A673 (cell line): ENCODE data around the gene HGF. TPM values are rescaled to one million over a fixed set of nuclear protein-coding genes. Genes with fewer than 3 reads are reported as not detected.

Experiments used
- BruUV-seq: library from RNA; stranded (reverse); fragments of 400-500 nt; replicated peaks from 2 replicates; lab custom pipeline; 2021; lab: Mats Ljungman, UMichigan
- CTCF ChIA-PET: fragments of 300-600 bp; sonication (Branson Sonifier 250); formaldehyde crosslinking; loops from one replicate; lab custom pipeline; 2022; ENCODE audit warnings: antibody characterized with exemption; lab: Charles Lee
- POLR2A ChIA-PET: fragments of 300-600 bp; sonication (Branson Sonifier 250); formaldehyde crosslinking; loops from one replicate; lab custom pipeline; 2022; ENCODE audit warnings: antibody characterized with exemption; ENCODE audit not compliant: low non-redundant PET; lab: Charles Lee
- DNase-seq: peaks from one replicate; pipeline ENCODE4 v3.0.0-alpha.2; 2015; ENCODE audit warnings: low spot score
- H3K27ac ChIP-seq: fragments of 200-600 bp; sonication (generic); 2 replicates; pipeline ENCODE4 v1.5.1; 2016; ENCODE audit warnings: mixed run types, low read depth, mild to moderate bottlenecking, mixed read lengths, antibody characterized with exemption, low read length; ENCODE audit not compliant: poor library complexity, severe bottlenecking
- H3K27me3 ChIP-seq: fragments of 200-600 bp; sonication (generic); replicated peaks from 2 replicates; pipeline ENCODE4 v1.6.1; 2017; ENCODE audit warnings: mixed run types, low read depth, mild to moderate bottlenecking, mixed read lengths, antibody characterized with exemption, low read length; ENCODE audit not compliant: insufficient read depth, poor library complexity
- H3K36me3 ChIP-seq: fragments of 200-600 bp; sonication (generic); 2 replicates; pipeline ENCODE4 v1.6.1; 2016; ENCODE audit warnings: mixed run types, mild to moderate bottlenecking, mixed read lengths, antibody characterized with exemption, low read length; ENCODE audit not compliant: insufficient read depth, poor library complexity, severe bottlenecking
- H3K4me1 ChIP-seq: fragments of 200-600 bp; sonication (generic); 2 replicates; pipeline ENCODE4 v1.6.1; 2017; ENCODE audit warnings: mixed run types, mild to moderate bottlenecking, mixed read lengths, antibody characterized with exemption, low read length; ENCODE audit not compliant: insufficient read depth, poor library complexity, severe bottlenecking
- H3K4me3 ChIP-seq: fragments of 200-600 bp; sonication (generic); 2 replicates; pipeline ENCODE4 v1.5.1; 2016; ENCODE audit warnings: low read depth, mixed run types, mild to moderate bottlenecking, mixed read lengths, low read length; ENCODE audit not compliant: poor library complexity, severe bottlenecking
- H3K9me3 ChIP-seq: fragments of 200-600 bp; sonication (generic); 2 replicates; pipeline ENCODE4 v1.6.1; 2016; ENCODE audit warnings: mixed run types, low read depth, mild to moderate bottlenecking, mixed read lengths, antibody characterized with exemption, low read length; ENCODE audit not compliant: poor library complexity, severe bottlenecking
- EZH2 ChIP-seq: fragments of 200-600 bp; sonication (generic); IDR thresholded peaks from 2 replicates; pipeline ENCODE4 v1.6.1; 2017; ENCODE audit warnings: borderline replicate concordance, low read depth, mild to moderate bottlenecking, mixed read lengths, antibody characterized with exemption, low read length; ENCODE audit not compliant: poor library complexity, severe bottlenecking
- intact Hi-C: fragments of 100-400 bp; cut with micrococcal nuclease; formaldehyde crosslinking; loops from one replicate; pipeline ENCODE4 v1.10.0; 2022; ENCODE audit not compliant: unreplicated experiment
- total RNA-seq: library from RNA; stranded (reverse); gene quantifications from 2 replicates; pipeline ENCODE4 v1.2.3, GENCODE V29; 2021
- TF ChIP-seq, protein P1 (sequence below): fragments of 300-800, 200-600 bp; sonication (generic); conservative IDR thresholded peaks from 2 replicates; pipeline ENCODE4 v1.5.1; 2017; ENCODE audit warnings: low read depth, mild to moderate bottlenecking, antibody characterized with exemption, low read length, moderate library complexity, mixed read lengths

The HGF gene
- total RNA-seq, 1 experiment from 2014 or later, result not detected

GRCh38 chr7:81704595-81704994, 65.3 kb downstream of the HGF start:
- Histone ChIP-seq H3K27ac (no peak overlapping the region), H3K27me3 (peaks cover 4% of the 10 kb centered on the region), H3K4me1 (no peaks in the 10 kb centered on the region), H3K9me3 (no peaks in the 10 kb centered on the region), H3K4me3 (no peak overlapping the region), H3K36me3 (no peaks in the 10 kb centered on the region)
- intact Hi-C loops, result no loop called here
- no TSS peak for BruUV-seq
- POLR2A ChIA-PET, result no interaction called here
- CTCF ChIA-PET, result no interaction called here
- no peak for TF ChIP-seq EZH2
- TF ChIP-seq, protein P1, sequence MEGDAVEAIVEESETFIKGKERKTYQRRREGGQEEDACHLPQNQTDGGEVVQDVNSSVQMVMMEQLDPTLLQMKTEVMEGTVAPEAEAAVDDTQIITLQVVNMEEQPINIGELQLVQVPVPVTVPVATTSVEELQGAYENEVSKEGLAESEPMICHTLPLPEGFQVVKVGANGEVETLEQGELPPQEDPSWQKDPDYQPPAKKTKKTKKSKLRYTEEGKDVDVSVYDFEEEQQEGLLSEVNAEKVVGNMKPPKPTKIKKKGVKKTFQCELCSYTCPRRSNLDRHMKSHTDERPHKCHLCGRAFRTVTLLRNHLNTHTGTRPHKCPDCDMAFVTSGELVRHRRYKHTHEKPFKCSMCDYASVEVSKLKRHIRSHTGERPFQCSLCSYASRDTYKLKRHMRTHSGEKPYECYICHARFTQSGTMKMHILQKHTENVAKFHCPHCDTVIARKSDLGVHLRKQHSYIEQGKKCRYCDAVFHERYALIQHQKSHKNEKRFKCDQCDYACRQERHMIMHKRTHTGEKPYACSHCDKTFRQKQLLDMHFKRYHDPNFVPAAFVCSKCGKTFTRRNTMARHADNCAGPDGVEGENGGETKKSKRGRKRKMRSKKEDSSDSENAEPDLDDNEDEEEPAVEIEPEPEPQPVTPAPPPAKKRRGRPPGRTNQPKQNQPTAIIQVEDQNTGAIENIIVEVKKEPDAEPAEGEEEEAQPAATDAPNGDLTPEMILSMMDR, result no peak
- no peak for DNase-seq

DNA sequence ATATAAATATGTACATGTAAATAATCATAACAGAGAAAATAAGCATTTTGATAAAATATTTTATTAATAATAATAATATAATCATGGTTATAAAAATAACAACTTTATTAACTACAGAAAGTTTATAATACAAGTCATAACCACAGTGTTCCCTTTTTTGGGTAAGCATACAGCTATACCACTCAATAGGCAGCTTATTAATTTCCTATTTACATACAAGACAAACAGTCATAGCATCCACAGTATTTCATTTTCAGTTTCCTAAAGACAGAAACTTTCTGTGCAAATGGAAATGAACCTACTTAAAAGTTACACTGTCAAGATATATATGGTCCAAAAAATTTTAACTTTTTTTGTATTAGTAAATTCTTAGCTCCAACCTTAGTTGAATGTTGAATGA, 70.9 kb downstream of the HGF start:
- Histone ChIP-seq H3K27ac (no peak overlapping the region), H3K4me1 (no peaks in the 10 kb centered on the region), H3K36me3 (no peaks in the 10 kb centered on the region), H3K4me3 (no peak overlapping the region), H3K27me3 (no peaks in the 10 kb centered on the region), H3K9me3 (no peaks in the 10 kb centered on the region)
- TF ChIP-seq, protein P1, result no peak
- no peak for TF ChIP-seq EZH2
- DNase-seq, result no peak
- CTCF ChIA-PET, result no interaction called here
- BruUV-seq, result no TSS peak
- POLR2A ChIA-PET, result no interaction called here
- intact Hi-C loops, result no loop called here

- TF ChIP-seq, protein P1, result no peak
- no peak for TF ChIP-seq EZH2
- H3K27me3 ChIP-seq, result no peaks in the 10 kb centered on the region
- H3K4me1 ChIP-seq, result peaks cover 7% of the 10 kb centered on the region
- no peaks in the 10 kb centered on the region for H3K36me3 ChIP-seq
- BruUV-seq, result no TSS peak
- H3K4me3 ChIP-seq, result no peak overlapping the region
- no peak overlapping the region for H3K27ac ChIP-seq
- POLR2A ChIA-PET, result no interaction called here
- CTCF ChIA-PET, result no interaction called here
- intact Hi-C loops, result no loop called here
- no peaks in the 10 kb centered on the region for H3K9me3 ChIP-seq
- DNase-seq, result no peak
These were observed 75.1 kb downstream of the HGF start for GRCh38 chr7:81694711-81695110.
